Measurements from ENCODE around the gene RGS13.

The RGS13 gene

GRCh38 chr1:192635939-192636338 is at the start of gene RGS13:
TSS of gene RGS13 (plus strand) at chr1:192636147. CDS start at chr1:192644335, 8,188 bp downstream.
- TF ChIP-seq, protein P1, sequence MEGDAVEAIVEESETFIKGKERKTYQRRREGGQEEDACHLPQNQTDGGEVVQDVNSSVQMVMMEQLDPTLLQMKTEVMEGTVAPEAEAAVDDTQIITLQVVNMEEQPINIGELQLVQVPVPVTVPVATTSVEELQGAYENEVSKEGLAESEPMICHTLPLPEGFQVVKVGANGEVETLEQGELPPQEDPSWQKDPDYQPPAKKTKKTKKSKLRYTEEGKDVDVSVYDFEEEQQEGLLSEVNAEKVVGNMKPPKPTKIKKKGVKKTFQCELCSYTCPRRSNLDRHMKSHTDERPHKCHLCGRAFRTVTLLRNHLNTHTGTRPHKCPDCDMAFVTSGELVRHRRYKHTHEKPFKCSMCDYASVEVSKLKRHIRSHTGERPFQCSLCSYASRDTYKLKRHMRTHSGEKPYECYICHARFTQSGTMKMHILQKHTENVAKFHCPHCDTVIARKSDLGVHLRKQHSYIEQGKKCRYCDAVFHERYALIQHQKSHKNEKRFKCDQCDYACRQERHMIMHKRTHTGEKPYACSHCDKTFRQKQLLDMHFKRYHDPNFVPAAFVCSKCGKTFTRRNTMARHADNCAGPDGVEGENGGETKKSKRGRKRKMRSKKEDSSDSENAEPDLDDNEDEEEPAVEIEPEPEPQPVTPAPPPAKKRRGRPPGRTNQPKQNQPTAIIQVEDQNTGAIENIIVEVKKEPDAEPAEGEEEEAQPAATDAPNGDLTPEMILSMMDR (conservative IDR thresholded peaks at IDR 0.05; ENCODE audit: control insufficient read depth, insufficient read depth, low read depth, low read length): no peak
- no peak for DNase-seq (ENCODE audit: low read depth)
- H3K4me3 ChIP-seq (ENCODE audit: control insufficient read depth, low read depth, low read length): no peak within 1 kb of the TSS

- DNase-seq (ENCODE audit: low read depth): no peak
- TF ChIP-seq, protein P1 (conservative IDR thresholded peaks at IDR 0.05; ENCODE audit: control insufficient read depth, insufficient read depth, low read depth, low read length): no peak
- no peak overlapping the region for H3K4me3 ChIP-seq (ENCODE audit: control insufficient read depth, low read depth, low read length)
Observed at GRCh38 chr1:192587386-192588266, 48.3 kb upstream of the RGS13 start.

DNA sequence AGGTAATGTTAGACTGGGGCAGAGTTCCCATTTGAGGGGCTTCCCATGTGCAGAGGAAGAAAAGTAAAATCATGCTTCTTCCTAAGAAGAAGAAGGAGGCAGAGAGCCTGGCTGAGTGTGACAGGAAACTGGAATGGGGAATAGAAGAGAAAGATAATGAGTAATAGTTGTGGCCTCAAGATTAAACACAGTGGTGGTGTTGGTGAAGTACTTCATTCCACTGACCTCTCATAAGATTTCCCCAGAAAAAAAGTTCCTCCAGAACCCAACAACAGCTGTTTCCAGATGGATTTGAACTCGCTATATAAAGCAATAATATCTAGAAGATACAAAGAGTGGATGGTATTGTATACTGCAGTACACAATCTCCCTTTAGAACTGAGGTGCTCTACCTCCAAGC is 47.4 kb upstream of the RGS13 start:
- TF ChIP-seq, protein P1 (conservative IDR thresholded peaks at IDR 0.05; ENCODE audit: control insufficient read depth, insufficient read depth, low read depth, low read length): no peak

GRCh38 chr1:192589813-192590212 is 46.1 kb upstream of the RGS13 start:
- TF ChIP-seq, protein P1 (conservative IDR thresholded peaks at IDR 0.05; ENCODE audit: control insufficient read depth, insufficient read depth, low read depth, low read length): no peak
- no peak overlapping the region for H3K4me3 ChIP-seq (ENCODE audit: control insufficient read depth, low read depth, low read length)
- peak; percentile 24 for DNase-seq (ENCODE audit: low read depth)

More for the DNA sequence above, 47.4 kb upstream of the RGS13 start:
- peak; percentile 21 for DNase-seq (ENCODE audit: low read depth)
- no peak overlapping the region for H3K4me3 ChIP-seq (ENCODE audit: control insufficient read depth, low read depth, low read length)

DNA sequence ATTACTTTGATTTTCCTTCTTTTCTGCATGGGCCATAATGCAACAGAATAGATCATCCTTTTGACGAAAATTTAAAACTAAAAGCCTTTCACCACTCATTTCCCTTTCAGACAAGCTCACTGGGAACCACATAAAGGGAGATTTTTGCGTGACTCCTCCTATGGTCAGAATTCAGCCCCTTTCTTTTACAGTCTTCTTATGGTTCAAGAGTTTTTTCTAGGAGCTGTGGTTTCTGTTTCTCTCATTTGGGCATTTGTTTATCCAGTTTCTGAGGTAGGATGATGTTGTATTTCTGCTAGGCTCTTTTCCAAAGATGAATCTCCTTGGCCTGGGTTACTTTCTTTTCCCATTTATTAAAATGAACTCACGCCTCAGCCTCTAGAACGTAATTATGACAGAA is 43.4 kb upstream of the RGS13 start:
- peak; percentile 24 for DNase-seq (ENCODE audit: low read depth)
- no peak overlapping the region for H3K4me3 ChIP-seq (ENCODE audit: control insufficient read depth, low read depth, low read length)
- TF ChIP-seq, protein P1 (conservative IDR thresholded peaks at IDR 0.05; ENCODE audit: control insufficient read depth, insufficient read depth, low read depth, low read length): no peak

- TF ChIP-seq, protein P1 (conservative IDR thresholded peaks at IDR 0.05; ENCODE audit: control insufficient read depth, insufficient read depth, low read depth, low read length): no peak
- no peak overlapping the region for H3K4me3 ChIP-seq (ENCODE audit: control insufficient read depth, low read depth, low read length)
- peak; percentile 64 for DNase-seq (ENCODE audit: low read depth)
Observed at GRCh38 chr1:192592981-192593708, 42.8 kb upstream of the RGS13 start.
